HG03108 (cell line): ENCODE data around the gene TMEM187.

ENCODE experiments used
- ATAC-seq: cut with Tn5 transposase; IDR thresholded peaks from one replicate; pipeline ENCODE4 v1.9.1; 2021; ENCODE audit warnings: moderate library complexity; ENCODE audit not compliant: unreplicated experiment

Gene TMEM187

GRCh38 chrX:153934762-153935325, 37.7 kb upstream of the TMEM187 start, which contains the start of gene NAA10:
TSS of gene NAA10 (minus strand) at chrX:153935037. CDS start at chrX:153934904, 133 bp downstream.
- peak; percentile 87 for ATAC-seq

DNA sequence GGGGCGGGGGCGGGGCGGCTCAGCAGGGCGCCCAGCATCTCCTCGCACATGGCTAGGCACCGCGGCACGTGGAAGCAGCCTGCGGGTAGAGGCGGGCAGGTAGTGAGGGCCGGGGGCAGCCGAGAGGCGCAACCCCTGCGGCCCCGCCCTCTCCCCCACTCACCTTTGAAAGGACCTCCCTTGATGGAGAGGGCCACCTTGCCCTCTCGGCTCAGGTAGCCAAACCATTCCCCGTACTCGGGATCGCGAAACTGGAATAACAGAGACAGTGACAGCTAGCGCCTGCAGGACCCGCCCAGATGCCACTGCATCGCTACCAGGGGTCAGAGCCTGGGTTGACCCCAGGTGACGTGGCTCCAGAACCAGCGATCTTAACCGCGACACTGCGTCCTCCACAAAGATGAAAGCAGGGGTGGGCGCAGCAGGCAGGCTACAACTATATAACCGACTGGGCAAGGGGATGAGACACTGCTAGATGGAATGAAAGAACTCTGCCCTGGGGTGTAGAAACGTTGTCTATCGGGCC, 37.2 kb upstream of the TMEM187 start:
- ATAC-seq: no peak

DNA sequence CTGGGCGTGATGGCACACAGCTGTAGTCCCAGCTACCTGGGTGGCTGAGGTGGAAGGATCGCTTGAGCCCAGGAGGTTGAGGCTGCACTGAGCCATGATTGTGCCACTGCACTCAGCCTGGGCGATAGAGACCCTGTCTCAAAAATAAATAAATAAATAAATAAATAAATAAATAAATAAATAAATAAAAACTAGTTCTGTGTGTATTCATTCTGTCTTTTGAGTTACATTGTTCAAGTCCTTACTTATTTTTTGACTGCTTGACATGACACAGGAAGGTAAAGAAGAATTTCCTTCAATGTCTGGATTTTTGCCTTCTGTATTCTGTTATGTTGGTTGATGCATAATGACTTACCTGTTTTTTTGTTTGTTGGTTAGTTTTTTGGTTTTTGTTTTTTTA, 35.5 kb upstream of the TMEM187 start:
- ATAC-seq: no peak

- ATAC-seq: no peak
These were observed 34.2 kb upstream of the TMEM187 start for GRCh38 chrX:153938226-153938786.

DNA sequence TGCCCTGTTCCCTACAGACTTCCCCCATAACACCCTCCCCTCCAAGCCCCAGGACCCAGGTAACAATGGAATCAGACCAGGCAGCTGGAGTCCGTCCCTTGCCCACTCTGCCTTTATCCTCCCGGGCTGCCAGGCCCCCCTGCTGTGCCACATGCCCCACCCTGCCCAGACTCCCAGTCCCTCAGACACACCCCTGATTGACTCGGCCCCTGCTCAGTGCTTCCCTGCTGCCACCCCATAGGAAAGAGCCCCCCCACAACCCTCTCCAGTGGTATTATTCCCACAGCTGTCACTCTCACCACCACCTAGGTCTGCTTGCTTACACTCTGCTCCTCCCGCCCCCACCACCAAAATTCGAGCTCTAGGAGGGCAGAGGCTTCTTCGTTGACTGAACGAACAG, 33.0 kb upstream of the TMEM187 start:
- no peak for ATAC-seq

- ATAC-seq: no peak
These were observed 31.0 kb upstream of the TMEM187 start for GRCh38 chrX:153941336-153942252.

- no peak for ATAC-seq
These were observed 28.3 kb upstream of the TMEM187 start, which contains the start of gene RENBP for GRCh38 chrX:153944140-153944799. TSS of gene RENBP (minus strand) at chrX:153944643. CDS start at chrX:153944610, 33 bp downstream.

GRCh38 chrX:153944800-153945150, 27.8 kb upstream of the TMEM187 start:
- ATAC-seq: no peak

DNA sequence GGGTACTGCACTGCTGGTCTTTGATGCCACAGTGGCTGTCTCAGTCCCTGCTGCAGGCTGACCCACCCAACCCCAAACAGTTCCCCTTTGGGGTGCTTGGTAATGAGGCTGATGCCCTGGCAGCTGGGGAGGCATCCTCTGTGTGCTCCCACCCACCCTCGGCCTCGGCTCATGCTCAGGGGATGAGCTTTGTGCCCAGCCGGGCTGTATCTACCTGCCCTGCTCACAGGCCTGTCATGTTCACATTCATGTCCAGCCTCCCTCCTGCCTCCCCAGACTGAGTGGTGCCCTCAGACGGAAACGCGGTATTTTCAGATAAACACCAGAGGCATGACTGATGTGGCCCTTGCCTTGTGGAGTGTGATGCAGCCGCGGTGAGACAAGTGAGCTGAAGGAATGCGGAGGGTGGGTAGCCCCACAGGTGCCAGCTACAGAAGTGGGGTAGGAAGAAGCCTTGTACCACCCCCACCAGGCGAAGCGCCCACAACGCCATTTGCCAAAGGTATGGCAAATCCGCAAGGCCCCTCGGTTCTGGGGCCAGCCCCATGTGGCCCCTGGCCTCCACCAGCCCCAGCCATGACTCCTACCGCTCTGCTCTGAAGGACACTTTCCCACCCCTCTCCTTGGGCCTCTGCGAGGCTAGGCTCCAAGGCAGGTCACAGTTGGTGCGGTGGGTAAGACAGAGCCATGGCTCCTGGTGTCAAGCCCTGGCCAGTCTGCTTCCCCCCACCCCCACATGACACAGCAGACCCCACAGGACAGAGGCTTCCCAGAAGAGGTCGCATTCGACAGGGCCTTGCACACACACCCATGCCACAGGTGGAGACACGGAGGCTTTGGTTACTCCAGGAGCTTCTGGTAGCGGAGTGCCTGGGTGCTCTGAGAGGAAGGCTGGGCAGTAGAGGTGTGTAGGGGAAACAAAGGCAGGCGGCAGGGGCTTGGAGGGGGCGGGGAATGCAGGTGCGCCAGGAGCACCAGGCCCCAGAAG, 26.3 kb upstream of the TMEM187 start:
- ATAC-seq: no peak

DNA sequence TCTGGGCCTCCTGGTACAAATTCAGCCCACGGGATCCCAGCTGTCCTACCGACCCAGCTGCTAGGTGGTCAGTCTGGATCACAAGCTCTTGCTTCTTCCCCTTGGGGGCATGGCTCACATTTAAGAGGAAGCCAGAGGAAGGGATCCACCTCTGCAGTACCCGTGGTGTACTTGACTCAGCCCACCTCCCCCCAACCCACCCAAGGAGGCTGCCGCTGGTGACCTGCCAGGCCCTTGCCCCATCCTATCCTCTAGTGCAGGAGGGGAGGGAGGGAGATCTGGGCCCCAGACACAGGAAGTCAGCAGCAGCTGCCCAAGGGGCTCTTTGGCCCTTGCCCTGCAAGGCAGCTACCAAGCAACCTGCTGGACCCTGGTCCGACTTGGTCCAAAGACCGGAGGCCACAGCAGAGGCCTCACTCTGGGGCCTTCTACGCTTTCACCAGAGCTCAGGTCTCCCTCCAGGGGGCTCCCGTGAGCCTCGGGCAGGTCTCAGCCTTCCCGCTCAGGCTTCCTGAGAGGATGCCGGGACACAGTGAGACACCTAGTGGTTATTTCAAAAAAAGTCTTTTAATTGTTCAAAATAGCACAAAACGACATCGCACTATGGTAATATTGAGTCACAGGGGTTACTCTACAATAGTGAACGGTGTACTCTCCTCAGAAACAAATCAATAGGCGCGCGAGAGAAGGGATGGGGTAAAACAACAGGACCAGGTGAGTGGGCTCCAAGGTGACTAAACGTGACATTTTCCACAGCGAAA, 25.4 kb upstream of the TMEM187 start:
- peak; percentile 53 for ATAC-seq

DNA sequence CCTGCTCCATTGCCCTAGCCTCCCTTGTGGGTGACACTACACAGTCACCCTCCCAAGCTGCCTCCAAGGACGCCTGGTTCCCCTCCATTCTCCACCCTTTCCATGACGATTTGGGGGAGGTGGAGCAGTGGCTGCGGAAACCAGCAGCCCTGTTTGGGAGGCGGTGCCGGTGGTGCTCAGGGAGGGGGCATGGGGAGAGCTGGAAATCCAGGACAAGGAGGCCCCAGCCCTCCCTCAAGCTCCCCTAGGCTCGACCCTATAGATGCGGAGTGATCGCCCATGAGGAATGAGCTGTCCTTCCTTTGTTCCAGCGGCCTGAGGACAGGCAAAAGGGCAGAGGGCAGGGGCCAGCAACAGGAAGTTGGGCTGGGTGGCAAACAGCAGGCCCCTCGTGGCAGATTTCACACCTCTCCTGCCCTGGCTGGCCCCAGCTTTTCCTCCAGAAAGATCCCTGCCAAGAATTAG, 24.5 kb upstream of the TMEM187 start:
- ATAC-seq: no peak

- ATAC-seq: no peak
These were observed 23.4 kb upstream of the TMEM187 start for GRCh38 chrX:153948847-153949805.

DNA sequence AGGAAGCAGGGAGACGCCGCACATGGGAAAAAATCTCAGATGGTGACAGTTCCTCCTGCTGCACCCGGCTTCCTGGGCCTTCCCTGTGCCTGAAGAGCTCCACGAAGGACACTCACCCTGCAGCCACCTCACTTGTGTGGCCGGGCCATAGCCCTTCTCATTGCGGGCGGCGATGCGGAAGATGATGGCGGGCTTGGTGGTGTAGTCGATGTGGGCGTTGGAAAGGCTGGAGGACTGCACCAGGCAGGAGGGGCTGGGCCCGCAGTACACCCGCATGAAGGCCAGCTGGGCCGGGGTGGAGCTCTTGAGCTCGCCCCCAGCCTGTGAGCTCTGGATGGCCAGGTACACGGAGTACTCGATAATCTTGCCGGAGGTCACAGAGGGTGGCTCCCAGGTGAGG, 22.4 kb upstream of the TMEM187 start:
- ATAC-seq: no peak

DNA sequence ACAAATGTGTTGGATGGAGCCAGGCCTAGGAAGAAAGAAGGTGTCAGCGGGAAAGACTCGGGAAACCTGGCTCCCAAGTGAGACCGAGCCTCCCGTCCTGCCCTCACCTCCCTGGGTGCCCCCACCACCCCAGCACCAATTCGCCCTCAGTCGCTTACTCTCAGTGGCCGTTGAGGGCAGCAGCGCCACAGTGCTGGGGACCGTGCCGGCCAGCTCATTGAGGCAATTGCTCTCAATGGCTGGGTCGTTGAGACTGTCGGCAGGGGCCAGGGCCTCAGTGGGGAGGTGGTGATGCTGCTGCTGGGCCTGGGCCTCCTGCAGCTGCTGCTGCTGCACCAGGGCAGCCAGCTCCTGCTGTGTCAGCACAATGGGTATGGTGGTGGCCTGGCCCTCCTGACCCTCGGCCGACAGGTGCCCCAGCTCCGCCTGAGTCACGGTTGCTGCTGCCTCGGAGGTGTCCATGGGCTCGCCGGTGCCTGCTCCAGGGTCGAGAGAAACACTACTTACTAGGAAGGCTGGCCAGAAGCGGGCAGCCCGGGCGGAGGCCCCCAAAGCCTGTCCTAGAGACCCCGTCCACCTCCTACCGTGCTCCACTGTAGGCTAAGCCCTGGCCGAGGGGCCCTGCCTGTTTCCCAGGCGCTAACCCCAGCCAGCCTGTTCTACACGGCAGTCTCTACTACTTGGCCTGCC, 20.7 kb upstream of the TMEM187 start:
- no peak for ATAC-seq

DNA sequence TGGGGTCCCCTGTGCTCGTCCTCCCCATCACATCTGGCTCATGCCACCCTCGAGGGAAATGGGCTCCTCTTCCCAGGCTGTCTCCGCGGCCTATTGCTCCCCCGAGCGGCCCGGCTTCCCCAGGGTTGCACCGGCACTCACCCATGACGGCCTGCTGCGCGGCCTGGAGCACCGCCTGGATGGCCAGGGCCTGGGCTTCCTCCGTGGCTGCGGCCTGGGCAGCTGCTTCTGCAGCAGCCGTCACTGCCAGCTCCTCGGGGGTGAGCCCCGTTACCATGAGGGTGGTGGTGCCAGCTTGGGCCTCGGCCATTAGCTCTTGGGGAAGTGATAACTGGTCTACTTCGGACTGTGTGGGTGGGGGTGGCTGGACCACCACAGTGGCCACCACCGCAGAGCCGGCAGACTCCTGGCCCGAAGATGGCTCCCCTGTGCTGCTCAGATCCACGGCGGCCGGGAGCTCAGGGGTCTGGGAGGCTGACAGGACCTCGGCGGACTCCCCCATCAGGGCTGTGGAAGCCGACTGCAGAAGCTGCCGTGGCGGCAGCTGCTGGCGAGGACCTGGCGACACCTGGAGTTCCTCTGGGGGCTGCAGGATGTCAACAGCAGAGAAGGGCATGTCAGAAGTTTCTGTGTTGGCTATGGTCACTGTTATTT, 20.1 kb upstream of the TMEM187 start:
- ATAC-seq: no peak

GRCh38 chrX:153953342-153953830, 19.2 kb upstream of the TMEM187 start:
- ATAC-seq: peak; percentile 51
